ENCODE data around the gene ECHDC1. TPM values are rescaled to one million over a fixed set of nuclear protein-coding genes. Genes with fewer than 3 reads are reported as not detected.

Gene ECHDC1
- total and polyA plus RNA-seq, 2 of the 8 experiments (the other 6 are each of a cell fraction or from before 2014, with no cell fraction given), result 11.3 to 60.5 TPM

GRCh38 chr6:127276331-127276730, 67.1 kb downstream of the ECHDC1 start (continued):
- no peak for TF ChIP-seq PHF8 (conservative IDR thresholded peaks at IDR 0.05; ENCODE audit: low read depth, low read length)
- no peak for TF ChIP-seq SP2 (IDR thresholded peaks at IDR 0.05; ENCODE audit: low read length)
- TF ChIP-seq CTCF (IDR thresholded peaks at IDR 0.05; ENCODE audit: control extremely low read depth in 1 of 3, insufficient read depth in 1 of 3, low read depth in 1 of 3, low read length in 3 of 3), result no peak
- TF ChIP-seq CEBPB (IDR thresholded peaks at IDR 0.05; ENCODE audit: low read depth, low read length), result no peak
- no peak for TF ChIP-seq CBX5 (IDR thresholded peaks at IDR 0.05; ENCODE audit: low read depth, low read length)
- no peak for TF ChIP-seq BRCA1 (IDR thresholded peaks at IDR 0.05; ENCODE audit: low read depth, low read length)
- no peak for TF ChIP-seq ZNF274 (IDR thresholded peaks at IDR 0.05; ENCODE audit: borderline replicate concordance, extremely low read depth, low read length)
